HG02973 (cell line): ENCODE results near the gene PRKD1.
"Not testable (repeated sequence)": the region's sequence is repeated elsewhere in the genome, so short reads cannot be mapped to it uniquely, and the experiment has no call there.

Source experiments
- ATAC-seq: cut with Tn5 transposase; IDR thresholded peaks from one replicate; pipeline ENCODE4 v1.9.1; 2021; ENCODE audit warnings: moderate library complexity; ENCODE audit not compliant: unreplicated experiment

The PRKD1 gene

DNA sequence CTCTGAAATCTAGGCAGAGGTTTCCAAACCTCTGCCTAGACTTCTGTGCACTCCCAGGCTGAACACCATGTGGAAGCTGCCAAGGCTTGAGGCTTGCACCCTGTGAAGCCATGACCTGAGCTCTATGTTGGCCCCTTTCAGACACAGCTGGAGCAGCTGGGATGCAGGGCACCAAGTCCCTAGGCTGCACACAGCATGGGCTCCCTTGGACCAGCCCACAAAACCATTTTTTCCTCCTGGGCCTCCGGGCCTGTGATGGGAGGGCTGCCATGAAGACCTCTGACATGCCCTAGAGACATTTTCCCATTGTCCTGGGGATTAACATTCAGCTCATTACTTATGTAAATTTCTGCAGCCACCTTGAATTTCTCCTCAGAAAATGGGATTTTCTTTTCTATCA lies 88.0 kb downstream of the PRKD1 start:
- not testable (repeated sequence) for ATAC-seq

DNA sequence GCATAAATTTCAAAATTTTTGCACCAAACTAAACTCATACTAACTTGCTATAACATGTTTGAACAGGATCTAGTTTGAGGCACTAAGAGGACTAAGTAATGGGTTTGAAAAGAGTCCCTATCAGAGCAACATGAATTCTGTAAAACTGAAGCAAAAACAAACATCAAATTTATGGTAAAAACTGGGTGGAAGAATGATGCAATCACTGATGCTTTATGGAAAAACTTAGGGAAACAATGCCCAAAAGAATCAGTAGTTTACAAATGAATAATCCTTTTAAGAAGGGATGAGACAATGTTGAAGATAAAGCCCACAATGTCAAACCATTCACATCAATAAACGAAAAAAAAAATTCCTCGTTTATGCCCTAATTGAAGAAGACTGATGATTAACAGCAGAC lies 88.9 kb downstream of the PRKD1 start:
- no peak for ATAC-seq

GRCh38 chr14:29836395-29836794 lies 91.3 kb downstream of the PRKD1 start:
- no peak for ATAC-seq

DNA sequence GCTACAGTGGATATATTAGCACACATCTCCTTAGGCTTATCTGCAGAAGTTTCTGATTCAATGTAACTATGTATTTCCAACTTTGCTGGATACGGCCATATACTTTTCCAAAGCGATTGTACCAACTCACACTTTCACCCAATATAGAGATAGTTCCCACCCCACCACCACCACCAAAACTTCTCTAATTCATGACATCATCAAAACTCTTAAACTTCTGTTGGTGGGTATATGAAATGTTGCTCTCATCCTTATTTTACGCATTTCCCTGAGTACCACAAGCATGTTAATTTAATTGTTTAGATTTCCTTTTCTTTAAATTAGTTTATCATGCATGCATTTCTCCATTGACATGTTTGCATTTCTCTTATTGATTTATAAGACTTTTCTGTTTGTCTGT lies 95.6 kb downstream of the PRKD1 start:
- ATAC-seq: no peak

DNA sequence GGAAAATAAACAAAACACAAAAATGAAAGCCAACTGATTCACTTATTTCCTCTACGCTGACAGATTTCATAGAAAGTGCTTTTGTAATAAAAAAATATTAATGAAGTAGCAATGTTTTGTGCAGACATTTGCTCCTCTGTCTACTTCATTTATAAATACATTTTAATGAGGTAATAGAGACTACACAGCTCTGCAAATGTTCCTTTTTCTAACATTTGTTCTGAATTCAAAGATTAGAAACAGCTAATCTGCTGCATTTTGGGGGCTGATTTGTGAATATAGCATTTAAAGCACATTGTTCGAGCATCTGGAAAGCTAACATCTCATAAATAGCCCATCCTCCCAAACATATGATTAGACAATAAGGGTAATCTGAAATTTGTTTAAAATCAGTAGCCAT lies 97.8 kb downstream of the PRKD1 start:
- ATAC-seq: no peak

DNA sequence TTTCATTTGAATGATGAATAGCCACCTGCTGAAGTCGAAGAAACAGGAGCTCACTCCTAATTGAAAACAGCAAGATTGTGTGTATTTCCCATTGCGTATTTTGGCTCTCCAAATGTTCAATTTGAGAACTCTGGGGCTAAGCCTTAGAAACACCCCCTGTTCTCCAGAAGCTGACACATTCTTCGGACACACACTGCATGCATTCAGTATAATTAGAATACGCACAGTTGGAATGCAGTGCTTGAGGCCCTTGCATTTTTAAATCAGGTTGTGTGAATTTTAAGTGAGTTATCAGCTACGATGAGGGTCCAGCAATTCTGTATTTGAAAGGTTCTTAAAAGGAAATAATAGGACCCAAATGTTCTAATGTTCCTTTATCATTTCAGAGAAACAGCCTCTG lies 103.8 kb downstream of the PRKD1 start:
- no peak for ATAC-seq

DNA sequence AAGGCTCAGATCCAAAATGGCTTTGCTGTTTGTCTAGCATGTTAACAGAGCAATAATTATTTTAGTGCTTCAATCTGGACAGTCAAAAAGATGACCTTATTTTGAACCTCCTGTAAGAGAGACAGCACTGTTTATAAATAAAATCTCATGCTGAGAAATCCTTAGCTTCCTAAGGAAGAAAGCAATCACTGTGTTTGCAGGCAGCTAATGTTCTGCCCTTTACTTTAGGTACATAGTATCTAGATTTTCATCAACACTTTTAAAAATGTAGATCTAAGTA lies 105.3 kb downstream of the PRKD1 start:
- no peak for ATAC-seq

- no peak for ATAC-seq
These were observed 105.8 kb downstream of the PRKD1 start for GRCh38 chr14:29821661-29822429.

GRCh38 chr14:29821242-29821641 lies 106.4 kb downstream of the PRKD1 start:
- ATAC-seq: no peak

GRCh38 chr14:29820785-29821184 lies 106.9 kb downstream of the PRKD1 start:
- no peak for ATAC-seq

- ATAC-seq: no peak
These were observed 109.8 kb downstream of the PRKD1 start for GRCh38 chr14:29817767-29818405.

DNA sequence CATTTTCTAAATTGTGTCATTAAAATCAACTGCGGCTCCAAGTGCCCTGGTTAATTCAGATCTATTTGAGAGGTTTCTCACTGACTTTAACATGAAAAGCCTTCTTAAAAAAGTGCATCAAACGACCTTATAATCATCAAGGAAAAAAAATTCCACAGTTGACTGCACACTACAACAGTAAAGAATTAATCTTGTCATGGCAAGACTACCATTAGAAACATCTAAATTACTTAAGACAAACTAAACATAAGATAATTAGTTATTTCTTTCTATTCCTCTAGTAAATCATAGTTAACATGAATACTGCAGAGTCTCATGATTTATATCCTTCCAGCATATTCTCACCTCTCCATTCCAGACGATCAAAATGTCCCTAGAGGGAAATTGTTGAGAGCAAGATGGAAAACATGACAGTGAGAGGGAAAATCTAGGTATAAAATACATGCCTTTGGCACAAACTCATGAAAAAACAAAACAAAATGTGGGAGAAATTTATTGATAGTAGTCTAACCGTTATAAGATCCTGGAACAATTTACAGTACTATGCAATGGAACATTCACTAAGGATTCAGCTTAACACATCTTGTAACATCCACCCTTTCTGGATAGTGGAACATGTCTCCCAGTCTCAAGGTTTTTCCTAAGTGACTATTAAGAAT lies 112.5 kb downstream of the PRKD1 start:
- no peak for ATAC-seq

- ATAC-seq: no peak
These were observed 113.3 kb downstream of the PRKD1 start for GRCh38 chr14:29814156-29815015.

GRCh38 chr14:29810682-29811081 lies 117.0 kb downstream of the PRKD1 start:
- ATAC-seq: no peak

DNA sequence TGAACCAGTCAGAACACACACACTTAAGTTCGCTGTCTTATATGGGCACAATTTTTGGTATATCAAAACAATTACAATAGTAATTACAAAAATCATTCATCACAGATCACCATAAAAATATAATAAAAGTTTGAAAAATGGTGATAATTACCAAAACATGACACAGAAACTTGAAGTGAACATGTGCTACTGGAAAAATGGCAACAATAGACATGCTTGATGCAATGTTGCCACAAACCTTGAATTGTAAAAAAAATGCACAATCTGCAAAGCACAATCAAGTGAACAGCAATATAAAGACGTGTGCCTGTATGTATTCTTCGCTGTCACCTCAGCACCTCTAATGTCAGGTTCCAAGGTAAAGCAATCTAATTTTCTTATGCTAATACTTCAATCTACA lies 117.6 kb downstream of the PRKD1 start:
- no peak for ATAC-seq

- no peak for ATAC-seq
These were observed 121.5 kb downstream of the PRKD1 start for GRCh38 chr14:29806124-29806517.

DNA sequence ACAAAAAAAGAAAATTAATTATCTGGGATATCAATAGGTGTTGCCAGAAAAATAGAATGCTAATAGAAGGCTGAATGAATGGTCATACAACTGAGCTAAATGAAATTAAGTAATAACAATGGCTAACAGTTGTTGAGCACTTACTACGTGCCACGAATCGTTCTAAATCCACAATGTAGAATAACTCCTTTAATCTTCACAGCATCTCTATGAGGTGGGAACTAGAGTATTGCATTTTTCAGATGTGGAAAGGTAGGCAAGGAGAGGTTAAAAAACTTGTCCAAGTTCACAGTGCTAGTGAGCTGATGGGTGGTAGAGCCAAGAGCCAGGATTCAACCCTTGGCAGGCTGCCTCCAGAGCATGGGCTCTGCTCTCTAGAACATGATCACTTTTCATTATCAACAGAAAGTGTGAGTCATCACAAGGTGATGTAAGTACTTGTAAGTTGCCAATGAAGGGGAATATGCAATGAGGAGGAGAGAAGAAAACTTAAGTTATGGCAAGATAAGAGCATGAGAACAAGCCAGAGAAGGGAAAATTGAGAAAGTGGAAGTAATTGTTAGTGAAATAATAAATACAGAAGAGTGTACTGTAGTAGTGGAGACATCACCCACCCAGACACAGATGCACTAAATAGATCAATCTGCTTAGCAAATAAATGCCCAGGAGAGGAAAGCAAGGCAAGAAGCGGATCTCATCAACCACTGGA lies 122.1 kb downstream of the PRKD1 start:
- no peak for ATAC-seq

- no peak for ATAC-seq
These were observed 123.0 kb downstream of the PRKD1 start for GRCh38 chr14:29804481-29805266.

DNA sequence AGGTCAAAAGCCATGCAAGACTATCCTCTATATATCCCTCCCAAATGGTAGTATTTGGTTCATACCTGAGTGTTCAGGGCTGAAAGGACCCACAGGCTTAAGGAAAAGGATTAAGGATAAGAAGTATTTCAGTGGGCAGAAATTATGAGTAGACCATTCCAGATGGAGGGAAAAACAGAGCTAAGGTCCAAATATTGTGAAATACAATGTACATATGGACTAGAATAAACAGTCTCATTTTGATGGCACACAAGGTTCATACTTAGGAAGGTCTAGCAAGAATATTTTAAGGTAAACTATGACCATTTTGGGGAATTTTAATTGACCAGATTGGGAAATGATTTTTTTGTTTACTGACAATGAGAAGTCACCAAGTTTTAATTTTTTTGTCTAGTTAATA lies 124.6 kb downstream of the PRKD1 start:
- ATAC-seq: no peak

DNA sequence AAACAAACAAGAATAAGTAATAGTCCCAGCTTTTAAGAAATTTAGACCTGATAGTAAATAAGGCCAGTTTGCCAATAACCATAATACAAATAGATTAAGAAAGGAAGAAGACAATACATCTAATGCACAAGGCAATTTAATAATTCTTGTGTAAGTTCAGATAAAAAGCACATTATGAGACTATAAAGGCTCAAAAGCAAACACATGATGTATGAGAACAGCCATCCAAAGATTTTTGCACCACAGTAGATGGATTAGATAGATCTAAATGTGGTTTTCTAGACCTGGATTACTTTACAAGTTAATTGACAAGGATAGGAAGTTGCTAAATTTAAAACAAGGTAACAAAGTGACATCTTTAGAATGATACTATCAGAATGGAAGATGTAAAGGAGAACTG lies 125.4 kb downstream of the PRKD1 start:
- ATAC-seq: no peak
